Measurements from ENCODE around the gene ZNF488.

Gene ZNF488

GRCh38 chr10:47412869-47413268, 28.8 kb upstream of the ZNF488 start:
- TF ChIP-seq CTCF (IDR thresholded peaks at IDR 0.05): no peak

GRCh38 chr10:47412177-47412730, 28.2 kb upstream of the ZNF488 start:
- TF ChIP-seq CTCF (IDR thresholded peaks at IDR 0.05): no peak

- no peak for TF ChIP-seq CTCF (IDR thresholded peaks at IDR 0.05)
Observed at GRCh38 chr10:47410862-47411261, 26.8 kb upstream of the ZNF488 start.

- no peak for TF ChIP-seq CTCF (IDR thresholded peaks at IDR 0.05)
Observed at GRCh38 chr10:47410271-47410670, 26.2 kb upstream of the ZNF488 start.

GRCh38 chr10:47409866-47410256, 25.8 kb upstream of the ZNF488 start:
- no peak for TF ChIP-seq CTCF (IDR thresholded peaks at IDR 0.05)

GRCh38 chr10:47409171-47409865, 25.2 kb upstream of the ZNF488 start:
- TF ChIP-seq CTCF (IDR thresholded peaks at IDR 0.05): no peak

- no peak for TF ChIP-seq CTCF (IDR thresholded peaks at IDR 0.05)
Observed at GRCh38 chr10:47408606-47409005, 24.5 kb upstream of the ZNF488 start.

All from LNCAP (cell line).